Measurements from ENCODE around the gene TBC1D32.
"Not testable (repeated sequence)": the region's sequence is repeated elsewhere in the genome, so short reads cannot be mapped to it uniquely, and the experiment has no call there.

Gene TBC1D32

GRCh38 chr6:121093928-121094327 lies 240.4 kb downstream of the TBC1D32 start:
- no peak for DNase-seq

DNA sequence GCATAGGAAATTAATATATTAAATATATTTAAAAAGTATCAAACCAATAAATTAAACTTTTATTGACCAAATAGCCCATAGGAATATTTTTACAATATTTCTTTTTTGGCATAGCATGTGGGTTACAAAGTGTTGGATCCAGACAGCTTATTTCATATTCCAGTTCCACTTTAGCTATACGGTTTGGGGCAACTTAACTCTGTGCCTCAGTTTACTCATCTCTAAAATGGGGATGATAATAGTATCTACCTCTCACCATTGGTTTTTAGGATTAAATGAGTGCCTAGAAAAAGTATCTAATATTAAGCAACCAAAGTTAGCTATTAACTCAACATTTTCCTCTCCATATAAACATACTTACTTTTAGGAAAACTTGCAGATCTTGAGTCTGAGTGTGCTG lies 243.8 kb downstream of the TBC1D32 start:
- DNase-seq = no peak

DNA sequence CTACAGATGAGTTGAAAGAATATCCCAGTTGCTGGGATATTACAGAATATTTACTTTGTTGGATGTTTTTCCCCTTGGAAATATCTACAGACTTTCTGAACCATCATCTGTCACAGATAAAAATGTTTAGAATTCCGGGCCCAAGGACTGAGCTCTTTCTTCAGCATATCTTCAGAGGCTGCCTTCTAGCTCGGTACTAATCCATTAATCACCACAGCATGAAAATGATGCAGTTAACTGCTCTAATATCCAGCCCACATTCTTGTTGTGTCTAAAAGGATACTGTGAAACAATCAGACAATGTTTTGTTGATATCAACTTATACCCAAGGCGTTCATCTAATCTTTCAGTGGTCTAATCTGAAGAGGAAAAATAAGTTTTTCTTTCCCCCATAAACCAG lies 247.4 kb downstream of the TBC1D32 start:
- DNase-seq = peak; percentile 4

- DNase-seq = no peak
Measured at GRCh38 chr6:121076119-121076518, 258.2 kb downstream of the TBC1D32 start.

GRCh38 chr6:121068749-121069148 lies 265.5 kb downstream of the TBC1D32 start:
- DNase-seq = not testable (repeated sequence)

DNA sequence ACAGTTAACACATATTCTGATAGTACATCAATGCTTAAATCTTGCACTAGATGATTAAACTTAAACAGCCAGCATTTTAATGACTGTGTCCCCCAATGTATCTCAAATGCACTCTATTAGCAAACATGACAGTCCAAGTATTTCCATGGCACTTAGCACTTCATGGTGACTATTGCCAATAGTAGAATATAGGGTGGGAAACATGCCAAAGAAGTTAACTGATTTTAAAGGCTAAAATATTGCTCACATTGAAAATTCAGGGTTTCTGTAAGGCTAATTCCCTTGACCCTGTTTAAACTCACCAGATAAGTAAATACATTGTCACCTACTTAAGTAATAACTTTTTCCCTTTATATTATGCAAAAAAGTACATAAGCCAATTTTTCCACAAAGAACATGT lies 266.9 kb downstream of the TBC1D32 start:
- no peak for DNase-seq

DNA sequence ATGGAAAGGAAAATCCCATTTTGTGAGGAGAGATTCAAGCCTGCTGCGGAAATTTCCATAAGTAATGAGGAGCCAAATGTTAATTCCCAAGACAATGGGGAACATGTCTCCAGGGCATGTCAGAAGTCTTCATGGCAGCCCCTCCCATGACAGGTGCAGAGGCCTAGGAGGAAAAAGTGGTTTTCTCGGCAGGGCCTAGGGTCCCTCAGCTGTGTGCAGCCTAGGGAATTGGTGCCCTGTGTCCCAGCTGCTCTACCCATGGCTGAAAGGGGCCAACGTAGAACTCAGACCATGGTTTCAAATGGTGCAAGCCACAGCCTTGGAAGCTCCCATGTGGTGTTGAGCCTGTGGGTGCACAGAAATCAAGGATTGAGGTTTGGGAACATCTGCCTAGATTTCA lies 269.9 kb downstream of the TBC1D32 start:
- no peak for DNase-seq

DNA sequence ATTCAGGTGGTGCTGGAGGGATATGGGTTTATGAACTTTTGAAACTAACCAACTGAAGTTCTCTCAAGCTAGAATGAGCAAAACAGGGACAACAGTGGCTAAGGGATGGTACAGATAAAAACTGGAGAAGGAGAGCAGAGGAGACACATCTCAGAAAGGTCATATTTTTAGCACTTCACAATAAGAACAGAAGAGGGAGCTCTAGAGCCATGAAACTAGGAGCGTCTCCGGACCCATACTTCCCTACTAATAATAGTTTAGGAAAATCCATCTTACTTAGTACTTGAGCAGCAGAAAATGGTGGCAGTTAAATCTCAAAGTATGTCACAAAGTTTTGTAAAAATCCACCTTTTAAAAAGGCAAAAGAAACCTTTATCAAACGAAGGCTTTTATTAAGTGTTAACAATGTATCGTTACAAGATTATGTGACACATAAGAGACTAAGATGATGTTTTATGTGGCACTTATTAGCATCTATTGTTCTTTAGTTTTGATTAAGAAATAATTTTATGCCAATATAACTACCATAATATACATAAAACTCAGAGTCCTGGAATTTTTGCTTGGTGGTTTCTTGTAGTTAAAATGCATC lies 278.6 kb downstream of the TBC1D32 start:
- peak; percentile 85 for DNase-seq

- DNase-seq = not testable (repeated sequence)
Measured at GRCh38 chr6:121048593-121048992, 285.7 kb downstream of the TBC1D32 start.

GRCh38 chr6:121044905-121045304 lies 289.4 kb downstream of the TBC1D32 start:
- not testable (repeated sequence) for DNase-seq

GRCh38 chr6:121043706-121044105 lies 290.6 kb downstream of the TBC1D32 start:
- DNase-seq = not testable (repeated sequence)

DNA sequence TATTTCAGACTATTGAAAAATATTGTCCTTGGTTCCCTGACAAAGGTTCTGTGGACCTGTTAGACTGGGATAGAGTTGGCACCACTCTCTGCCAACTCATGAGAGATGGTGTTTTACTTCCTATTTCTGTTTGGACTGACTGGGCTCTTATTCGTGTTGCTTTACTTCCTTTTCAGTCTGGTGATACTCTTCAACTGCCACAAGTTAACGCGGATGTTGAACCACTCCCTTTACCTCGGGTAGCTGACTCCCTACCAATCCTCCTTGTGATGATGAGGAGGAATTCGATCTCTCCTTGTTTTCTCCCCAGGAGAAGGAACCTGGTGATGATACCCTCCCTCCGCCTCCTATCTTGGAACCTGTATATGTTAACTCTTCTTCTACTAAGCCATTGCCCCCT lies 291.1 kb downstream of the TBC1D32 start:
- DNase-seq = not testable (repeated sequence)

DNA sequence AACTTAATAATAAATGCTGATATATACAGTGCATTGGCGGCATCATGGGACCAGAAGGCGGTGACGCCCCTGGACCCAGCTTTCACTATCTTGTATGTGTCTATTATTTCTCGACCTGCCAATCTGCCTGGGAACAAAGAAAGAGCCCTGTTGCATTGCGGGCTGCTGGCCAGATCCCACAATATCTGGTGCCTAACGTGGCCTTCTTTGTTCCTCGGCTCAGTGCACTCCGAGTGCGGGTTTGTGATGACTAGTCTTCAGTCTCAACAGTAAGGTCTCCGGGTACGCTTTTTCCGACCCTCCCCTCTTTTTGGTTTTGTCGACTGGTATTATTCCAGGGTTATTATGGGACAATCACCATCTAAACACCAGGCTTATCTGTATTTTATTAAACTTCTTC lies 291.5 kb downstream of the TBC1D32 start:
- DNase-seq = no peak

DNA sequence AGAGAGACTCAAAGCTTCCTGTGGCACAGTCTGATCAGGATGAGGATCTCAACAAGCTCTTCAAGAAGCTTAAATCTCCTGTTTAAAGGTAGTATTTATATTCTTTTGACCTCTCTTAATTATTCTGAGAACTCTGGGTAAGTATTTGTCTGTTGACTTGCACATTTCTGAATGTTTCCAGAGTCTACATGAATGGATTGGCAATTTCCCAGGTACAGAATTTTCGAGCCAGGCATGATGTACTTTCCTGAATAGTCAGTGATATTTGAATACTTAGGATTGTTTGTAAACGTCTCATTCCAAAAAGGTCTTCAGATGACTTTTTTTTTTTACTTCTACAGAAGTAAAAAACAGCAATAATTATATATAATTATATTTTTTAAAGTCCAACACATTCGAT lies 293.4 kb downstream of the TBC1D32 start:
- no peak for DNase-seq

DNA sequence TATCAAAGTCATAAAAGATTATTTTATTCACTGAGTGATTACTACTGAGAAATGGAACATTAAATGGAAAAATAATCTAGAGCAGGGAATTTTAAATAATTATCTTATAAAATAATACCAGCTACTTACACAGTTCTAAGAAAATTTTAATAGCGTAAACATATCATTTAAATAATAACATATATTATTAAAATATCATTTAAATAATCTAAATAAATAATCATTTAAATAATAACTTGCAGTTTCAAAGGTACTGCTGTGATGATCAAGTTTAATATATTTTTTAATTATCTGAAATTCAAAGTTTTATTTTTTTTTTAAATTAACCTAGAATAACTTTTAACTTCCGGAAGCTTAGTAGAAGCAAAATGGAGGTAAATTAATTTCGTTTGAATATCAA lies 301.2 kb downstream of the TBC1D32 start:
- DNase-seq = no peak

DNA sequence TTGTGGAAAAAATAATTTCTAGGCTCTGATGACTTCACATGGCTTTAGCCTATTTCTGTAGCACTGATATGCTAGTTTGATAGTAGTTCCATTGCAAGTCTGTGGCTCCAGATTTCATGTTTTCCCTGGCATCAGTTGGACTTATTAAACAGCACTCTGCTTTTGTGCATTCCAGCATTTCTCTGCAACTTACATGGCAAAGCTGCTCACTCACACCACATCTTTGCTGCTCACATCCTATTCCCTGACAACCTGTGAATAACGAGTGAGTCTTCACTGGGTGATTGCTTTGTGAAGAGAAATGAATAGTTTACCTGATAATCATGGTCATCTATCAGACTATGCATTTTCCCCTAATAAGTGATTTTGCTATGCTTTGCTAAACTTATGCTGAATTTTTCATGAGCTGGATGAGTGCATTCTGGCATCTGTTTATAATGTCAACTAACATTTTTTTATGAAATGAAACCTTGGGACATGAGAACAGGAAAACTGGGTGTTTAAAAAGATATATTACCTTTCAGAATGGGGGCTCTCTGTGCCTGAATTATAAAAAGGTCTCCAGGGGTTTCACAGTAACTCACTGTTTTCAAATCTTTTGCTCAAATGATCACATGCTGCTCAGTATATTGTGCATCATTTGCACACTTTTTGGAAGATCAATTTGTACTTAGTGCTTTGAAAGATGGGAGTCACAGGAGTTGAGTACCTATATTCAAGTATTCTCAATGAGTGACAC lies 301.8 kb downstream of the TBC1D32 start:
- peak; percentile 17 for DNase-seq
